ENCODE results near the gene CS. TPM values are rescaled to one million over a fixed set of nuclear protein-coding genes. Genes with fewer than 3 reads are reported as not detected.
A peak's percentile ranks its signal among the peaks of the same experiment; 100 is the strongest.
"Not testable (repeated sequence)": the region's sequence is repeated elsewhere in the genome, so short reads cannot be mapped to it uniquely, and the experiment has no call there.

The CS gene
- total RNA-seq, 2 donors from 2014 or later, result 134 to 167 TPM

GRCh38 chr12:56338308-56339157 is 38.4 kb upstream of the CS start, which contains the start of gene IL23A:
Gene IL23A, plus strand, starts transcription at chr12:56338884. Its CDS starts 161 bp downstream, at chr12:56339045.
- Mint-ChIP-seq H3K4me3 (peak within 1 kb of the TSS; percentile 51), H3K27me3 (ENCODE audit: insufficient read depth) (no peaks in the 10 kb centered on the region), H3K4me1 (peaks cover 19% of the 10 kb centered on the region), H3K36me3 (ENCODE audit: low read depth) (peaks cover 11% of the 10 kb centered on the region), H3K9me3 (no peaks in the 10 kb centered on the region), H3K27ac (peak within 1 kb of the TSS; percentile 89)
- Histone ChIP-seq H3K4me3 (ENCODE audit: low read length) (no peak within 1 kb of the TSS), H3K27me3 (ENCODE audit: control insufficient read depth, insufficient read depth, low read length, poor library complexity, severe bottlenecking) (no peaks in the 10 kb centered on the region), H3K36me3 (ENCODE audit: control insufficient read depth, insufficient read depth, low read length) (peaks cover 14% of the 10 kb centered on the region), H3K4me1 (ENCODE audit: control insufficient read depth, insufficient read depth, low read length) (no peaks in the 10 kb centered on the region), H3K9ac (ENCODE audit: extremely low read depth, low read length, poor library complexity, severe bottlenecking) (no peak within 1 kb of the TSS), H3K27ac (ENCODE audit: low read depth, low read length) (no peak within 1 kb of the TSS), H3K9me3 (ENCODE audit: control insufficient read depth, low read length) (no peaks in the 10 kb centered on the region)
- peak; percentile 91 for DNase-seq
- TF ChIP-seq, protein P1, sequence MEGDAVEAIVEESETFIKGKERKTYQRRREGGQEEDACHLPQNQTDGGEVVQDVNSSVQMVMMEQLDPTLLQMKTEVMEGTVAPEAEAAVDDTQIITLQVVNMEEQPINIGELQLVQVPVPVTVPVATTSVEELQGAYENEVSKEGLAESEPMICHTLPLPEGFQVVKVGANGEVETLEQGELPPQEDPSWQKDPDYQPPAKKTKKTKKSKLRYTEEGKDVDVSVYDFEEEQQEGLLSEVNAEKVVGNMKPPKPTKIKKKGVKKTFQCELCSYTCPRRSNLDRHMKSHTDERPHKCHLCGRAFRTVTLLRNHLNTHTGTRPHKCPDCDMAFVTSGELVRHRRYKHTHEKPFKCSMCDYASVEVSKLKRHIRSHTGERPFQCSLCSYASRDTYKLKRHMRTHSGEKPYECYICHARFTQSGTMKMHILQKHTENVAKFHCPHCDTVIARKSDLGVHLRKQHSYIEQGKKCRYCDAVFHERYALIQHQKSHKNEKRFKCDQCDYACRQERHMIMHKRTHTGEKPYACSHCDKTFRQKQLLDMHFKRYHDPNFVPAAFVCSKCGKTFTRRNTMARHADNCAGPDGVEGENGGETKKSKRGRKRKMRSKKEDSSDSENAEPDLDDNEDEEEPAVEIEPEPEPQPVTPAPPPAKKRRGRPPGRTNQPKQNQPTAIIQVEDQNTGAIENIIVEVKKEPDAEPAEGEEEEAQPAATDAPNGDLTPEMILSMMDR (conservative IDR thresholded peaks at IDR 0.05), result no peak
- 31 to 33% methylated on average over 5 to 9 of the region's 9 CpGs for WGBS, 2 experiments (ENCODE audit: insufficient coverage in 1 of 2, insufficient read length in 1 of 2)

GRCh38 chr12:56337753-56338251 is 37.7 kb upstream of the CS start:
- TF ChIP-seq, protein P1 (conservative IDR thresholded peaks at IDR 0.05), result no peak
- H3K27ac Mint-ChIP-seq, result peak overlapping the region; percentile 48
- H3K9me3 ChIP-seq (ENCODE audit: control insufficient read depth, low read length), result no peaks in the 10 kb centered on the region
- no peaks in the 10 kb centered on the region for H3K27me3 ChIP-seq (ENCODE audit: control insufficient read depth, insufficient read depth, low read length, poor library complexity, severe bottlenecking)
- no peaks in the 10 kb centered on the region for H3K9me3 Mint-ChIP-seq
- 87 to 95% methylated on average over 8 of the region's 8 CpGs for WGBS, 2 experiments (ENCODE audit: insufficient coverage in 1 of 2, insufficient read length in 1 of 2)
- H3K36me3 ChIP-seq (ENCODE audit: control insufficient read depth, insufficient read depth, low read length), result peaks cover 6% of the 10 kb centered on the region
- no peak for DNase-seq
- H3K4me3 Mint-ChIP-seq, result no peak overlapping the region
- no peaks in the 10 kb centered on the region for H3K4me1 ChIP-seq (ENCODE audit: control insufficient read depth, insufficient read depth, low read length)
- peaks cover 4% of the 10 kb centered on the region for H3K36me3 Mint-ChIP-seq (ENCODE audit: low read depth)
- no peaks in the 10 kb centered on the region for H3K27me3 Mint-ChIP-seq (ENCODE audit: insufficient read depth)
- H3K27ac ChIP-seq (ENCODE audit: low read depth, low read length), result no peak overlapping the region
- peaks cover 23% of the 10 kb centered on the region for H3K4me1 Mint-ChIP-seq
- H3K9ac ChIP-seq (ENCODE audit: extremely low read depth, low read length, poor library complexity, severe bottlenecking), result no peak overlapping the region
- no peak overlapping the region for H3K4me3 ChIP-seq (ENCODE audit: low read length)

GRCh38 chr12:56336361-56337167 is 36.4 kb upstream of the CS start:
- no peak for DNase-seq
- Histone ChIP-seq H3K9ac (ENCODE audit: extremely low read depth, low read length, poor library complexity, severe bottlenecking) (no peak overlapping the region), H3K9me3 (ENCODE audit: control insufficient read depth, low read length) (no peaks in the 10 kb centered on the region), H3K4me3 (ENCODE audit: low read length) (no peak overlapping the region), H3K4me1 (ENCODE audit: control insufficient read depth, insufficient read depth, low read length) (no peaks in the 10 kb centered on the region), H3K36me3 (ENCODE audit: control insufficient read depth, insufficient read depth, low read length) (no peaks in the 10 kb centered on the region), H3K27me3 (ENCODE audit: control insufficient read depth, insufficient read depth, low read length, poor library complexity, severe bottlenecking) (no peaks in the 10 kb centered on the region), H3K27ac (ENCODE audit: low read depth, low read length) (no peak overlapping the region)
- H3K27ac Mint-ChIP-seq, result no peak overlapping the region
- H3K9me3 Mint-ChIP-seq, result no peaks in the 10 kb centered on the region
- TF ChIP-seq, protein P1 (conservative IDR thresholded peaks at IDR 0.05), result no peak
- H3K36me3 Mint-ChIP-seq (ENCODE audit: low read depth), result no peaks in the 10 kb centered on the region
- H3K4me3 Mint-ChIP-seq, result no peak overlapping the region
- WGBS, 2 experiments (ENCODE audit: insufficient coverage in 1 of 2, insufficient read length in 1 of 2), result 86 to 92% methylated on average over 6 to 8 of the region's 9 CpGs
- H3K4me1 Mint-ChIP-seq, result peaks cover 23% of the 10 kb centered on the region
- H3K27me3 Mint-ChIP-seq (ENCODE audit: insufficient read depth), result no peaks in the 10 kb centered on the region

- not testable (repeated sequence) for H3K9me3 ChIP-seq (ENCODE audit: control insufficient read depth, low read length); H3K9me3 Mint-ChIP-seq; H3K4me3 ChIP-seq (ENCODE audit: low read length); H3K9ac ChIP-seq (ENCODE audit: extremely low read depth, low read length, poor library complexity, severe bottlenecking); H3K4me3 Mint-ChIP-seq; DNase-seq; H3K36me3 ChIP-seq (ENCODE audit: control insufficient read depth, insufficient read depth, low read length); H3K4me1 ChIP-seq (ENCODE audit: control insufficient read depth, insufficient read depth, low read length); H3K27ac ChIP-seq (ENCODE audit: low read depth, low read length); H3K27me3 Mint-ChIP-seq (ENCODE audit: insufficient read depth); H3K27me3 ChIP-seq (ENCODE audit: control insufficient read depth, insufficient read depth, low read length, poor library complexity, severe bottlenecking); H3K36me3 Mint-ChIP-seq (ENCODE audit: low read depth); H3K27ac Mint-ChIP-seq
- WGBS, 2 experiments (ENCODE audit: insufficient coverage in 1 of 2, insufficient read length in 1 of 2), result 93 to 97% methylated on average over 4 to 8 of the region's 8 CpGs
- peaks cover 23% of the 10 kb centered on the region for H3K4me1 Mint-ChIP-seq
These were observed 35.4 kb upstream of the CS start for GRCh38 chr12:56335527-56335926.
